HepG2 (cell line): ENCODE results near the gene FAM228B. TPM values are rescaled to one million over a fixed set of nuclear protein-coding genes. Genes with fewer than 3 reads are reported as not detected.

Experiments used
- ATAC-seq: fragments of 200-7000 bp; cut with Tn5 transposase; 3 replicates; pipeline ENCODE4 v1.9.1; 2020; ENCODE audit warnings: mild to moderate bottlenecking, moderate library complexity
- BruUV-seq: library from RNA; stranded (reverse); fragments of 400-500 nt; replicated peaks from 2 replicates; lab custom pipeline; 2021; lab: Mats Ljungman, UMichigan
- CTCF ChIA-PET: fragments of 300-600 bp; formaldehyde crosslinking; extraction: SDS; loops from one replicate; lab custom pipeline; 2021; ENCODE audit warnings: low total read pairs, inconsistent platforms, low intra/inter-chr PET ratio; lab: Yijun Ruan, JAX
- POLR2A ChIA-PET: fragments of 350-600 bp; sonication (Branson Sonifier 250); formaldehyde crosslinking; loops from one replicate; lab custom pipeline; 2020; ENCODE audit warnings: antibody characterized with exemption, inconsistent platforms; lab: Yijun Ruan, JAX
- DNase-seq: peaks from one replicate; pipeline ENCODE4 v3.0.0-alpha.2; 2015; ENCODE audit warnings: low spot score
- FAIRE-seq: peaks from 3 replicates; lab custom pipeline; 2011; peaks lifted over from hg19 to GRCh38; lab: Jason Lieb, UNC
- H2AFZ ChIP-seq: one replicate; pipeline ENCODE4 v1.6.1; 2011; ENCODE audit warnings: low read length, inconsistent platforms
- H3K27ac ChIP-seq: fragments of 300-600 bp; 3 replicates; pipeline ENCODE4 v1.8.0; 2011; ENCODE audit warnings: mixed run types, mild to moderate bottlenecking, mixed read lengths, low read length, inconsistent platforms; ENCODE audit not compliant: insufficient read depth; ENCODE audit errors: extremely low read length
- H3K27me3 ChIP-seq, 2 experiments: fragments of 200-600 bp in 1 of 2; 2 replicates in 1 of 2; 3 replicates in 1 of 2; pipeline versions ENCODE4 v1.6.0 to v1.8.0; 2011; ENCODE audit warnings: low read length in 2 of 2, mild to moderate bottlenecking in 2 of 2, moderate library complexity in 2 of 2, inconsistent platforms in 1 of 2; ENCODE audit not compliant: insufficient read depth in 2 of 2, control insufficient read depth in 1 of 2
- H3K36me3 ChIP-seq, 2 experiments: fragments of 200-600 bp in 1 of 2; replicated peaks in 1 of 2; 2 replicates in 1 of 2; 3 replicates in 1 of 2; pipeline versions ENCODE4 v1.5.1 to v1.8.0; 2011; ENCODE audit warnings: low read length in 2 of 2, inconsistent platforms in 1 of 2; ENCODE audit not compliant: insufficient read depth in 2 of 2, control insufficient read depth in 1 of 2
- H3K4me1 ChIP-seq: 2 replicates; pipeline ENCODE4 v1.5.1; 2012; ENCODE audit warnings: low read length, inconsistent platforms; ENCODE audit not compliant: insufficient read depth
- H3K4me2 ChIP-seq: 2 replicates; pipeline ENCODE4 v1.6.0; 2011; ENCODE audit warnings: low read depth, low read length, inconsistent platforms
- H3K4me3 ChIP-seq, 3 experiments: fragments of 200-600 bp in 1 of 3; sonication (generic), shearing (Covaris generic) in 1 of 3; replicated peaks in 1 of 3; 2 replicates each; pipeline ENCODE4 v1.5.1; 2011 to 2016; ENCODE audit warnings: low read length in 3 of 3, inconsistent platforms in 2 of 3, low read depth in 2 of 3, mild to moderate bottlenecking in 2 of 3, control low read depth in 1 of 3, mixed read lengths in 1 of 3; ENCODE audit not compliant: insufficient read depth in 1 of 3
- H3K79me2 ChIP-seq: one replicate; pipeline ENCODE4 v1.6.1; 2011; ENCODE audit warnings: low read length, inconsistent platforms; ENCODE audit not compliant: insufficient read depth
- H3K9ac ChIP-seq: 2 replicates; pipeline ENCODE4 v1.6.0; 2011; ENCODE audit warnings: mild to moderate bottlenecking, low read depth, low read length, inconsistent platforms; ENCODE audit not compliant: insufficient read depth
- H3K9me3 ChIP-seq: 2 replicates; pipeline ENCODE4 v1.5.1; 2012; ENCODE audit warnings: mild to moderate bottlenecking, low read length
- H4K20me1 ChIP-seq: 2 replicates; pipeline ENCODE4 v1.6.0; 2011; ENCODE audit warnings: inconsistent platforms, mild to moderate bottlenecking, low read length, moderate library complexity; ENCODE audit not compliant: insufficient read depth
- KLF9 ChIP-seq: IDR thresholded peaks from 2 replicates; pipeline ENCODE4 v1.6.1; 2016; ENCODE audit warnings: low read depth
- NKX3-1 ChIP-seq: sonication (generic); formaldehyde crosslinking; IDR thresholded peaks from 2 replicates; pipeline ENCODE4 v1.5.0; 2020; ENCODE audit warnings: missing genetic modification reagents
- SMARCC2 ChIP-seq: fragments of 450-650 bp; IDR thresholded peaks from 2 replicates; pipeline ENCODE4 v1.6.1; 2017; ENCODE audit warnings: antibody characterized with exemption, mild to moderate bottlenecking
- ZNF205 ChIP-seq: IDR thresholded peaks from 2 replicates; pipeline ENCODE4 v1.6.1; 2018; ENCODE audit warnings: missing biosample characterization, missing genetic modification reagents
- ZNF382 ChIP-seq: sonication (generic); formaldehyde crosslinking; IDR thresholded peaks from 2 replicates; pipeline ENCODE4 v1.5.0; 2020; ENCODE audit warnings: missing genetic modification reagents, mild to moderate bottlenecking, borderline replicate concordance
- ZNF430 ChIP-seq: sonication (generic); formaldehyde crosslinking; IDR thresholded peaks from 2 replicates; pipeline ENCODE4 v1.9.0; 2021; ENCODE audit warnings: mild to moderate bottlenecking, missing genetic modification reagents
- ZNF441 ChIP-seq: sonication (generic); formaldehyde crosslinking; IDR thresholded peaks from 2 replicates; pipeline ENCODE4 v1.7.0; 2021; ENCODE audit warnings: missing genetic modification reagents, borderline replicate concordance
- WGBS: methylation state at CpG from one replicate; pipeline ENCODE4 v1.1.6; 2017; ENCODE audit warnings: low lambda C conversion rate; 5-methylcytosine and 5-hydroxymethylcytosine counted together
- in situ Hi-C: cut with HindIII; loops from 2 replicates; pipeline ENCODE4 v1.10.0; 2017; ENCODE audit warnings: low pct_unique_long_range_greater_than_20kb; ENCODE audit not compliant: extremely low pct_ligation_motif_present
- intact Hi-C: fragments of 100-400 bp; cut with micrococcal nuclease; formaldehyde crosslinking; loops from one replicate; pipeline ENCODE4 v1.10.0; 2022; ENCODE audit not compliant: unreplicated experiment
- polyA plus RNA-seq, 8 experiments: library from polyadenylated mRNA; depleted of rRNA in 3 of 8; stranded (reverse) in 7 of 8; unstranded in 1 of 8; fragments of >200 nt; fragmentation: Illumina TruSeq in 4 of 8; extraction: Trizol in 4 of 8; gene quantifications; 2 replicates each; pipeline versions ENCODE4 v1.2.1 to v1.2.3, GENCODE V29; 2011 to 2016; ENCODE audit warnings: low read depth in 4 of 8, missing spikeins in 1 of 8, mixed read lengths in 1 of 8; ENCODE audit not compliant: insufficient read depth in 1 of 8
- total RNA-seq, 5 experiments: library from RNA; depleted of rRNA; stranded (reverse); fragments of >200 nt; fragmentation: Illumina TruSeq; extraction: Trizol; gene quantifications; 2 replicates each; pipeline ENCODE4 v1.2.3, GENCODE V29; 2016; ENCODE audit warnings: low read depth in 1 of 5
- TF ChIP-seq, protein P1 (sequence below): sonication (generic); formaldehyde crosslinking; IDR thresholded peaks from 2 replicates; pipeline ENCODE4 v1.8.0; 2022; ENCODE audit warnings: mild to moderate bottlenecking, missing genetic modification reagents, borderline replicate concordance
- TF ChIP-seq, protein P2 (sequence below): sonication (generic); formaldehyde crosslinking; IDR thresholded peaks from 2 replicates; pipeline ENCODE4 v1.5.1; 2020; ENCODE audit warnings: mild to moderate bottlenecking, missing genetic modification reagents, borderline replicate concordance

Gene FAM228B
- total and polyA plus RNA-seq, 2 of the 13 experiments (the other 11 are each of a cell fraction or from before 2014, with no cell fraction given) = 0.79 to 1.1 TPM

DNA sequence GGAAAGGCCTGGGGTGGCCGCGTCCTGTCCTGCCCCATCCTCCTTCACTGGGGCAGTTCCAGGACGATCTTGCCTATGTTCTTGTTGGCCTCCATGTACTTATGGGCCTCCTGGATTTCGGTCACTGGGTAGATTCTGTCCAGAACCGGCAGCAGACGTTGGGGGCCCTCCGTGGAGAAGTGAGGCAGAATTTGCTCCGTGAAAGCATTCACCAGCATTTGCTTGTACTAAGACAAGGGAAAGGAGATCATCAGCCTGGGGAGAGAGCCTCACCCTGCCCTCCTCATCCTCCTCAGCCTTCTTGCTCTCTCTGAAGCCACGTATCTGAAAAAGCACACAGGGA lies 45.8 kb upstream of the FAM228B start:
- 87% methylated on average over 9 of the region's 9 CpGs for WGBS
- intact Hi-C loops = loop anchor here (2.0 kb wide), 1 partner anchor 137 kb away; the partner anchor contains the start of gene UBXN2A
- H3K36me3 ChIP-seq = peaks cover 7 to 20% of the 10 kb centered on the region in 2 experiments
- ATAC-seq (no peak), FAIRE-seq (no peak), DNase-seq (no peak)
- no peaks in the 10 kb centered on the region for H4K20me1 ChIP-seq
- peaks cover 16% of the 10 kb centered on the region for H3K4me1 ChIP-seq
- ChIA-PET POLR2A (interaction anchor here (1.7 to 2.6 kb wide), 2 partner anchors 7 to 66 kb away, joined by 7 to 38 read pairs; partner anchors contain the start of gene TP53I3), CTCF (no interaction called here)
- H3K9ac ChIP-seq = no peak overlapping the region
- H3K27ac ChIP-seq = peak overlapping the region; percentile 36
- no peaks in the 10 kb centered on the region for H3K9me3 ChIP-seq
- no TSS peak for BruUV-seq
- TF ChIP-seq KLF9 (no peak), ZNF430 (CRISPR knock-in tag) (0 out of 2 replicates have a peak, but pooled peaks have one; percentile 21), NKX3-1 (no peak)
- no peak overlapping the region for H3K4me3 ChIP-seq
- H3K4me2 ChIP-seq = no peak overlapping the region
- H2AFZ ChIP-seq = no peak overlapping the region
- peaks cover 23% of the 10 kb centered on the region for H3K79me2 ChIP-seq
- in situ Hi-C loops = no loop called here
- H3K27me3 ChIP-seq = no peaks in the 10 kb centered on the region; a peak in 1 of 5 replicates

DNA sequence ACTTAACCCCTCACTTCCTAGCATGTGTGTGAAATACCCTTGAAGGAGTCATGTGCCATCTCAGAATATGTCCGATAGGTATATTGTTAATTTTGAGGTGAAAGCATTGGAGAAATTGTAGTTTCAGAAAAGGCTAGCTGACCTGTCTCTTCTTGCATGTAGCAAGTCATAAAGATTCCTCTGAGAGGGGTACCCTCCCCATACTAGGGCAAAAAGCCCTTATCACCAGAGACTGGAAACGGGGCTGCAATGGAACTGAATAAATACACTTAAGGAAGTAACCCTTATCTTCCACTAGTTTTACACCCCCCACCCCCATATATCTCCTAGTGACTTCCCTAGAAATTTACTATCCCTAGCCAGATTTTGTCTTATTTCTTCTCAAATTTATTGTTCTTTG lies 45.4 kb upstream of the FAM228B start:
- BruUV-seq = no TSS peak
- H4K20me1 ChIP-seq = no peaks in the 10 kb centered on the region
- ChIA-PET CTCF (no interaction called here), POLR2A (interaction anchor here (4.0 kb wide), 1 partner anchor 31 kb away, joined by 13 read pairs; the partner anchor contains the start of gene WDCP)
- no peak overlapping the region for H2AFZ ChIP-seq
- no peak for DNase-seq
- FAIRE-seq = no peak
- H3K27ac ChIP-seq = no peak overlapping the region
- 85% methylated on average over 2 of the region's 2 CpGs for WGBS
- H3K4me2 ChIP-seq = no peak overlapping the region
- peaks cover 6 to 20% of the 10 kb centered on the region in 2 experiments for H3K36me3 ChIP-seq
- ATAC-seq = no peak
- H3K9ac ChIP-seq = no peak overlapping the region
- H3K4me1 ChIP-seq = peaks cover 19% of the 10 kb centered on the region
- H3K27me3 ChIP-seq = no peaks in the 10 kb centered on the region; a peak in 1 of 5 replicates
- H3K4me3 ChIP-seq = no peak overlapping the region
- peaks cover 22% of the 10 kb centered on the region for H3K79me2 ChIP-seq
- H3K9me3 ChIP-seq = no peaks in the 10 kb centered on the region
- in situ Hi-C loops = no loop called here
- intact Hi-C loops = loop anchor here (2.0 kb wide), 1 partner anchor 137 kb away; the partner anchor contains the start of gene UBXN2A
- TF ChIP-seq, protein P1, sequence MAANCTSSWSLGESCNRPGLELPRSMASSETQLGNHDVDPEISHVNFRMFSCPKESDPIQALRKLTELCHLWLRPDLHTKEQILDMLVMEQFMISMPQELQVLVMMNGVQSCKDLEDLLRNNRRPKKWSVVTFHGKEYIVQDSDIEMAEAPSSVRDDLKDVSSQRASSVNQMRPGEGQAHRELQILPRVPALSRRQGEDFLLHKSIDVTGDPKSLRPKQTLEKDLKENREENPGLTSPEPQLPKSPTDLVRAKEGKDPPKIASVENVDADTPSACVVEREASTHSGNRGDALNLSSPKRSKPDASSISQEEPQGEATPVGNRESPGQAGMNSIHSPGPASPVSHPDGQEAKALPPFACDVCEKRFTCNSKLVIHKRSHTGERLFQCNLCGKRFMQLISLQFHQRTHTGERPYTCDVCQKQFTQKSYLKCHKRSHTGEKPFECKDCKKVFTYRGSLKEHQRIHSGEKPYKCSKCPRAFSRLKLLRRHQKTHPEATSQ (CRISPR knock-in tag) = no peak
- TF ChIP-seq ZNF441 (CRISPR knock-in tag) (no peak), SMARCC2 (no peak), ZNF382 (CRISPR knock-in tag) (no peak), ZNF205 (CRISPR knock-in tag) (no peak)
- TF ChIP-seq, protein P2, sequence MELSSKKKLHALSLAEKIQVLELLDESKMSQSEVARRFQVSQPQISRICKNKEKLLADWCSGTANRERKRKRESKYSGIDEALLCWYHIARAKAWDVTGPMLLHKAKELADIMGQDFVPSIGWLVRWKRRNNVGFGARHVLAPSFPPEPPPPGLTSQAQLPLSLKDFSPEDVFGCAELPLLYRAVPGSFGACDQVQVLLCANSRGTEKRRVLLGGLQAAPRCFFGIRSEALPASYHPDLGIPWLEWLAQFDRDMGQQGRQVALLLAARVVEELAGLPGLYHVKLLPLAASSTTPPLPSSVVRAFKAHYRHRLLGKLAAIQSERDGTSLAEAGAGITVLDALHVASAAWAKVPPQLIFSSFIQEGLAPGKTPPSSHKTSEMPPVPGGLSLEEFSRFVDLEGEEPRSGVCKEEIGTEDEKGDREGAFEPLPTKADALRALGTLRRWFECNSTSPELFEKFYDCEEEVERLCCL (CRISPR knock-in tag) = no peak
